Tracheal epithelial cell (primary cell): ENCODE data around the gene NLN. TPM values are rescaled to one million over a fixed set of nuclear protein-coding genes. Genes with fewer than 3 reads are reported as not detected.

Source experiments
- total RNA-seq: library from RNA; depleted of rRNA; stranded (reverse); fragments of >200 nt; gene quantifications from 2 replicates; pipeline ENCODE4 v1.2.1, GENCODE V29; 2014

Gene NLN
- 39.9 and 62.7 TPM in 2 replicates for total RNA-seq

GRCh38 chr5:65721720-65722574 is at the start of gene NLN, which contains the start of gene SGTB:
TSS of gene NLN (plus strand) at chr5:65722205. CDS start at chr5:65722374, 169 bp downstream.
TSS of gene SGTB (minus strand) at chr5:65722109. CDS start at chr5:65720807, 1,302 bp downstream.

Other genes starting within 250 kb of the NLN start
- gene ADAMTS6, start 240.3 kb upstream of the NLN start, total RNA-seq: 17.1 and 34.0 TPM in 2 replicates
- 1.5 and 7.5 TPM in 2 replicates for gene CENPK, start 159.0 kb upstream of the NLN start, total RNA-seq
- gene PPWD1, start 158.9 kb upstream of the NLN start, total RNA-seq: 17.5 and 21.2 TPM in 2 replicates
- 18.3 and 18.8 TPM in 2 replicates for gene TRIM23, start 97.9 kb upstream of the NLN start, total RNA-seq
- 3.6 and 3.9 TPM in 2 replicates for gene SHLD3, start 97.2 kb upstream of the NLN start, total RNA-seq
- 15.7 and 22.0 TPM in 2 replicates for gene TRAPPC13, start 97.2 kb upstream of the NLN start, total RNA-seq
- 7.5 and 12.3 TPM in 2 replicates for gene SGTB, start 96 bp upstream of the NLN start, total RNA-seq
- 49.7 and 49.9 TPM in 2 replicates for gene ERBIN, start 204.4 kb downstream of the NLN start, total RNA-seq